Neuronal stem cell (in vitro differentiated cells): ENCODE results near the gene AP3D1.
A peak's percentile ranks its signal among the peaks of the same experiment; 100 is the strongest.

Experiments used
- DNase-seq: peaks from one replicate; pipeline ENCODE4 v3.0.0-alpha.2; 2013; ENCODE audit warnings: low spot score
- H2AFZ ChIP-seq: one replicate; pipeline ENCODE4 v1.6.1; 2013; ENCODE audit warnings: mild to moderate bottlenecking, low read length, inconsistent platforms
- H2AK5ac ChIP-seq: 2 replicates; pipeline ENCODE4 v1.6.1; 2013; ENCODE audit warnings: low read depth, mild to moderate bottlenecking, inconsistent platforms, low read length, moderate library complexity, mixed read lengths
- H2BK120ac ChIP-seq: 2 replicates; pipeline ENCODE4 v1.6.1; 2013; ENCODE audit warnings: low read depth, mild to moderate bottlenecking, inconsistent platforms, low read length, moderate library complexity, mixed read lengths
- H2BK12ac ChIP-seq: one replicate; pipeline ENCODE4 v1.6.1; 2013; ENCODE audit warnings: low read length, inconsistent platforms
- H2BK15ac ChIP-seq: 2 replicates; pipeline ENCODE4 v1.6.1; 2013; ENCODE audit warnings: mild to moderate bottlenecking, low read length, inconsistent platforms, mixed read lengths
- H2BK5ac ChIP-seq: one replicate; pipeline ENCODE4 v1.6.1; 2013; ENCODE audit warnings: inconsistent platforms, mild to moderate bottlenecking, low read length, moderate library complexity
- H3K14ac ChIP-seq: one replicate; pipeline ENCODE4 v1.6.1; 2013; ENCODE audit warnings: low read length, inconsistent platforms
- H3K18ac ChIP-seq: 2 replicates; pipeline ENCODE4 v1.6.1; 2013; ENCODE audit warnings: low read length, inconsistent platforms
- H3K23ac ChIP-seq: 2 replicates; pipeline ENCODE4 v1.6.1; 2013; ENCODE audit warnings: low read depth, mild to moderate bottlenecking, mixed read lengths, low read length, inconsistent platforms; ENCODE audit not compliant: poor library complexity
- H3K27ac ChIP-seq: replicated peaks from 3 replicates; pipeline ENCODE4 v1.5.1; 2013; ENCODE audit warnings: low read length, inconsistent platforms
- H3K27me3 ChIP-seq, 3 experiments: 2 replicates each; pipeline ENCODE4 v1.6.1; 2013; ENCODE audit warnings: low read length in 3 of 3, mild to moderate bottlenecking in 2 of 3, inconsistent platforms in 1 of 3, low read depth in 1 of 3, mixed read lengths in 1 of 3, moderate library complexity in 1 of 3; ENCODE audit not compliant: control insufficient read depth in 3 of 3, insufficient read depth in 3 of 3
- H3K36me3 ChIP-seq, 2 donors: replicated peaks in 1 of 2; 2 replicates each; pipeline ENCODE4 v1.6.1; 2013; ENCODE audit warnings: low read length in 2 of 2; ENCODE audit not compliant: control insufficient read depth in 2 of 2, insufficient read depth in 2 of 2
- H3K4ac ChIP-seq: 2 replicates; pipeline ENCODE4 v1.6.1; 2013; ENCODE audit warnings: inconsistent platforms, mild to moderate bottlenecking, low read length, moderate library complexity
- H3K4me1 ChIP-seq, 2 donors: 1 replicate in 1 of 2; 2 replicates in 1 of 2; pipeline ENCODE4 v1.6.1; 2013; ENCODE audit warnings: low read length in 2 of 2, low read depth in 1 of 2; ENCODE audit not compliant: control insufficient read depth in 2 of 2, insufficient read depth in 1 of 2
- H3K4me2 ChIP-seq: one replicate; pipeline ENCODE4 v1.6.1; 2013; ENCODE audit warnings: mild to moderate bottlenecking, low read length, inconsistent platforms; ENCODE audit not compliant: insufficient read depth, poor library complexity, severe bottlenecking
- H3K4me3 ChIP-seq, 2 donors: 2 replicates each; pipeline ENCODE4 v1.5.1; 2013; ENCODE audit warnings: low read length in 2 of 2, mild to moderate bottlenecking in 2 of 2, inconsistent platforms in 1 of 2, moderate library complexity in 1 of 2
- H3K79me1 ChIP-seq: one replicate; pipeline ENCODE4 v1.6.1; 2013; ENCODE audit warnings: low read depth, mild to moderate bottlenecking, inconsistent platforms, low read length, moderate library complexity
- H3K9ac ChIP-seq: one replicate; pipeline ENCODE4 v1.6.1; 2013; ENCODE audit warnings: mild to moderate bottlenecking, low read depth, low read length, inconsistent platforms; ENCODE audit not compliant: poor library complexity
- H3K9me3 ChIP-seq, 2 donors: replicated peaks in 1 of 2; 2 replicates each; pipeline versions ENCODE3 to v1.6.1; 2013; ENCODE audit warnings: low read length in 2 of 2, mild to moderate bottlenecking in 2 of 2, inconsistent platforms in 1 of 2, low read depth in 1 of 2, mixed read lengths in 1 of 2, moderate library complexity in 1 of 2; ENCODE audit not compliant: control insufficient read depth in 2 of 2, insufficient read depth in 1 of 2
- H4K8ac ChIP-seq: one replicate; pipeline ENCODE4 v1.6.1; 2013; ENCODE audit warnings: low read depth, mild to moderate bottlenecking, inconsistent platforms, low read length, moderate library complexity
- H4K91ac ChIP-seq: one replicate; pipeline ENCODE4 v1.6.1; 2013; ENCODE audit warnings: low read length, low read depth, mild to moderate bottlenecking, inconsistent platforms; ENCODE audit not compliant: poor library complexity
- WGBS, 2 donors: extraction: QIAGEN DNeasy Blood & Tissue Kit; methylation state at CpG; one replicate each; pipeline ENCODE4 v1.1.7; 2013; ENCODE audit warnings: missing lambda C conversion rate in 2 of 2, mixed read lengths in 1 of 2; ENCODE audit not compliant: insufficient read length in 2 of 2, insufficient replicate concordance in 1 of 2; ENCODE audit errors: extremely low coverage in 2 of 2; 5-methylcytosine and 5-hydroxymethylcytosine counted together

The AP3D1 gene

DNA sequence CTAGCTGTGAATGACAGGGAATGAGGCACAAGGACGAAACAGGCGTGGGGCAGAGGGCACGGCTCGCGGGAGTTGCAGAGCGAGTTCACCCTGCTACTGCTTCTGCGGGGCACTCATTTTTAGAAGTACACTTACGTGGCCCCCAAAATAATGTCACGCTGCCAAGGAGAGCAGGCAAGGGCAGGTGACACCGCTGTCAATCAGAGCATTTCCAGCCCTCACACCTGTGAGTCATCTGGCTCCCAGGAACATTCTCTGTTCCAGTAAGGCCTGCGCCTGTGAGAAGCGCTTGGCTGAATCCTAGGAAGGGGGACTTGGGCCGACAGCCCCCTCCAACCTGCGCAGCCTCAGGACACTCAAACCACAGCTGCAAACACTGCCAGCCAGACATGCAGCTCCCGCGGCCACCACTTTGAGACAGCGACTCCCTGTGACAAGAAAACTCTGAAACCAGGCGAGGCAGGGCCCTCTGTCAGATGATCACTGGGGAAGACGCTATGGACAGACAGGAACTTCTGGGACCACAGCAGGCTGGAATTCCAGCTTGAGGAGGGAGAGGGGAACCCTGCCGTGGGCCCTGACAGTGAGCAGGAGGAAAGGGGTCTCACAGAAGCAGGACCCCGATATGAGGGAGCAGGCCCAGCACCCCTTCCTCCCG is 25.1 kb upstream of the AP3D1 start:
- peaks cover 5 to 18% of the 10 kb centered on the region in 2 donors for H3K4me1 ChIP-seq
- no peak overlapping the region for H3K27ac ChIP-seq
- peak overlapping the region; percentile 99 for H3K14ac ChIP-seq
- H3K4ac ChIP-seq, result no peak overlapping the region
- H3K9ac ChIP-seq, result no peak overlapping the region
- H3K4me3 ChIP-seq, result peak overlapping the region in 1 of 2 donors; percentile 37
- peaks cover 0 to 1% of the 10 kb centered on the region in 2 donors for H3K9me3 ChIP-seq
- H2AK5ac ChIP-seq, result no peak overlapping the region
- no peak overlapping the region for H2BK120ac ChIP-seq
- H3K27me3 ChIP-seq, result no peaks in the 10 kb centered on the region
- no peak overlapping the region for H2AFZ ChIP-seq
- peak overlapping the region; percentile 43 for H3K23ac ChIP-seq
- DNase-seq, result no peak
- H3K18ac ChIP-seq, result peak overlapping the region; percentile 57
- no CpG with 5 or more reads among the region's 22 CpGs for WGBS, 2 donors
- no peak overlapping the region for H2BK5ac ChIP-seq
- H2BK12ac ChIP-seq, result no peak overlapping the region
- H2BK15ac ChIP-seq, result no peak overlapping the region
- peaks cover 12 to 39% of the 10 kb centered on the region in 2 donors for H3K36me3 ChIP-seq
- H4K91ac ChIP-seq, result no peak overlapping the region
- H3K4me2 ChIP-seq, result no peak overlapping the region
- peaks cover 43% of the 10 kb centered on the region for H3K79me1 ChIP-seq
- H4K8ac ChIP-seq, result peak overlapping the region; percentile 82

DNA sequence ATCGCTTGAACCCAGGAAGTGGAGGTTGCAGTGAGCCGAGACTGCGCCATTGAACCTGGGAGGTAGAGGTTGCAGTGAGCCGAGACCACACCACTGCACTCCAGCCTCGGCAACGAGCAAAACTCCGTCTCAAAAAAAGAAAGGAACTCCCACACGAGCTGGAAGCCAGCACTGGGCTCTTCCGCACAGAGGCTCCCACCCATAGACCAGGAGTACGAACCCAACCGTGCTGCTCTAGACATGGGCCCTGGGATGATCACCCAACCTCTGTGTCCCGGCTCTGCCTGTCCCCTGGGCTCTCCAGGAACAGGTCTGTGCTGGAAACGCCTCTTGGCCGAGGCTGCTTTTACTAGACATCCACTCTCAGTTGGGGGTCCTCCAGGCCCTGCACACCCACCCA is 24.4 kb upstream of the AP3D1 start:
- no peak overlapping the region for H2BK15ac ChIP-seq
- H3K4me1 ChIP-seq, result peaks cover 9 to 23% of the 10 kb centered on the region in 2 donors
- H4K91ac ChIP-seq, result no peak overlapping the region
- no peak overlapping the region for H2BK12ac ChIP-seq
- H3K4me3 ChIP-seq, result peak overlapping the region in 1 of 2 donors; percentile 19
- H3K36me3 ChIP-seq, result peaks cover 6 to 32% of the 10 kb centered on the region in 2 donors
- H3K4me2 ChIP-seq, result no peak overlapping the region
- no peak overlapping the region for H3K9ac ChIP-seq
- DNase-seq, result no peak
- H3K79me1 ChIP-seq, result peaks cover 44% of the 10 kb centered on the region
- peaks cover 0 to 1% of the 10 kb centered on the region in 2 donors for H3K9me3 ChIP-seq
- no peak overlapping the region for H3K14ac ChIP-seq
- H3K23ac ChIP-seq, result no peak overlapping the region
- no peaks in the 10 kb centered on the region for H3K27me3 ChIP-seq
- H2AFZ ChIP-seq, result no peak overlapping the region
- WGBS, 2 donors, result no CpG with 5 or more reads among the region's 14 CpGs
- no peak overlapping the region for H3K4ac ChIP-seq
- no peak overlapping the region for H2AK5ac ChIP-seq
- H2BK5ac ChIP-seq, result no peak overlapping the region
- no peak overlapping the region for H2BK120ac ChIP-seq
- no peak overlapping the region for H3K27ac ChIP-seq
- H4K8ac ChIP-seq, result no peak overlapping the region
- no peak overlapping the region for H3K18ac ChIP-seq

DNA sequence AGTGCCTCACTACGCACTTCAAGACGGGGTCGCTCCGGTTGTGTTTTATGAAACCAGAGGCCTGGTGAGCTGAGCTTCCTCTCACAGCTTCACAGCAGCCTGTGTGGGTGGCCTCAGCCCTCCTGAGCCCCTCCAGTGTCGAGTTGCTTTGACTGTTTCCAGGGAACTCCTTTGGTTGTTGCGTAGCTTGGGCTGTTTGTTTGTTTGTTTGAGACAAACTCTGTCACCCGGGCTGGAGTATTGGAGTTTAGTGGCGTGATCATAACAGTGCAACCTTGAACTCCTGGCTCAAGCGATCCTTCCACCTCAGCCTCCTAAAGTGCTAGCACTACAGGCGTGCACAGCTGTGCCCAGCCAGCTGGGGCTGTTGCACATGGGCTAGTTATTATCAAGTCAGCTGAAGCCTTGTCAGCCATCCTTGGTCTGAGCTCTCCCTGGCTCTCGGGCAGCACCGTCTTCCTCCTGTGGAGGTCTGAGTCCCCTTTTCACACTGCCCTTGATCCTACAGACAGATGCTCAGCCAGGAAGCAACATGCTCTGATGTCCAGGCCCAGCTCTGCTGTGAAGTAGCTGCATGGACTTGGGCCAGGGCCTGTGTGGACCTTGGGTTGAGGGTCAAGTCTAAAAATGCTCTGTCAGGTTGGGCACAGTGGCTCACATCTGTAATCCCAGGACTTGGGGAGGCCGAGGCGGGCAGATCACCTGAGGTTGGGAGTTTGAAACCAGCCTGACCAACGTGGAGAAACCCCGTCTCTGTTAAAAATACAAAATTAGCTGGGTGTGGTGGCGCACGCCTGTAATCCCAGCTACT is 22.6 kb upstream of the AP3D1 start:
- Histone ChIP-seq H3K4me1 (peaks cover 25 to 32% of the 10 kb centered on the region in 2 donors), H3K9me3 (peaks cover 0 to 1% of the 10 kb centered on the region in 2 donors), H3K36me3 (peaks cover 3 to 33% of the 10 kb centered on the region in 2 donors), H3K4me2 (no peak overlapping the region), H4K91ac (no peak overlapping the region), H3K23ac (no peak overlapping the region), H2BK120ac (no peak overlapping the region), H3K9ac (peak overlapping the region; percentile 63), H4K8ac (no peak overlapping the region), H3K27me3 (no peaks in the 10 kb centered on the region), H2BK5ac (no peak overlapping the region), H2BK15ac (no peak overlapping the region), H3K4me3 (no peak overlapping the region), H2AK5ac (peak overlapping the region; percentile 88), H3K18ac (peak overlapping the region; percentile 51), H2AFZ (no peak overlapping the region), H3K14ac (no peak overlapping the region), H3K79me1 (peaks cover 38% of the 10 kb centered on the region), H3K4ac (peak overlapping the region; percentile 37), H3K27ac (no peak overlapping the region), H2BK12ac (no peak overlapping the region)
- no peak for DNase-seq
- no CpG with 5 or more reads among the region's 18 CpGs for WGBS, 2 donors

DNA sequence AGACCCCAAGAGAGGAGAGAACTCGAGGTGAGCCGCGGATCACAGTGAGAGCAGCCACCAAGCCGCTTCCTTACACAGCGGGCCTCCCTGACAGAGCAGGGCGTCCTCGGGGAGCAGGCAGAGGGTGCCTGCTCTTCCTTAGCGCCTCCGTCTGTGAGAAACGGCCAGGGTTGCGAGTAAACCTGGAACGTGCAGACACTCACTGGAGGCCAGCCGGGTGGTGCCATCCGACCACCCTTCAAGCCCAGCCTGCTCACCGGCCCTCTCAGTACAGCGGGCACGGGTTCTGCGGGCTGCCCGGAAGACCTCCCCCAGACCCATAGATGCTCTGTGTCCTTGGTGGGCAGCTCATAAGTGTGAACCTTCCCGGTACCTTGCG is 22.0 kb upstream of the AP3D1 start:
- Histone ChIP-seq H3K18ac (peak overlapping the region; percentile 51), H2AK5ac (peak overlapping the region; percentile 88), H3K4me3 (no peak overlapping the region), H3K4ac (peak overlapping the region; percentile 37), H2BK120ac (no peak overlapping the region), H3K9me3 (peaks cover 0 to 1% of the 10 kb centered on the region in 2 donors), H3K14ac (no peak overlapping the region), H2BK5ac (peak overlapping the region; percentile 90), H3K36me3 (peaks cover 3 to 33% of the 10 kb centered on the region in 2 donors), H2AFZ (no peak overlapping the region), H3K9ac (peak overlapping the region; percentile 63), H2BK15ac (no peak overlapping the region), H3K27me3 (no peaks in the 10 kb centered on the region), H3K23ac (no peak overlapping the region), H4K8ac (no peak overlapping the region), H2BK12ac (no peak overlapping the region), H3K79me1 (peaks cover 38% of the 10 kb centered on the region), H4K91ac (no peak overlapping the region), H3K27ac (peak overlapping the region; percentile 32), H3K4me2 (no peak overlapping the region), H3K4me1 (peaks cover 31 to 34% of the 10 kb centered on the region in 2 donors)
- whole genome bisulfite sequencing, 2 donors, result no CpG with 5 or more reads among the region's 21 CpGs
- DNase-seq, result no peak
